C4-2B (cell line): ENCODE results near the gene RTEL1.
"Not testable (repeated sequence)": the region's sequence is repeated elsewhere in the genome, so short reads cannot be mapped to it uniquely, and the experiment has no call there.

Experiments used
- H3K27ac ChIP-seq: fragments of 450-650 bp; 2 replicates; pipeline ENCODE4 v1.5.1; 2017
- CTCF ChIP-seq: fragments of 450-650 bp; conservative IDR thresholded peaks from 2 replicates; pipeline ENCODE4 v1.5.1; 2017; ENCODE audit warnings: mild to moderate bottlenecking
- ZFX ChIP-seq: fragments of 450-650 bp; IDR thresholded peaks from 2 replicates; pipeline ENCODE4 v1.6.1; 2017

Gene RTEL1

GRCh38 chr20:63645218-63645617 lies 12.9 kb upstream of the RTEL1 start:
- no peak overlapping the region for H3K27ac ChIP-seq
- no peak for TF ChIP-seq CTCF
- no peak for TF ChIP-seq ZFX

GRCh38 chr20:63648190-63648589 lies 9.9 kb upstream of the RTEL1 start:
- no peak overlapping the region for H3K27ac ChIP-seq
- TF ChIP-seq ZFX (no peak), CTCF (no peak)

- TF ChIP-seq ZFX, result no peak
- no peak for TF ChIP-seq CTCF
- H3K27ac ChIP-seq, result no peak overlapping the region
These were observed 9.1 kb upstream of the RTEL1 start for GRCh38 chr20:63648895-63649589.

GRCh38 chr20:63650486-63650885 lies 7.6 kb upstream of the RTEL1 start:
- H3K27ac ChIP-seq, result not testable (repeated sequence)

- TF ChIP-seq ZFX (no peak), CTCF (no peak)
These were observed 6.2 kb upstream of the RTEL1 start for GRCh38 chr20:63651942-63652191.

GRCh38 chr20:63652192-63652980 lies 5.7 kb upstream of the RTEL1 start:
- H3K27ac ChIP-seq, result no peak overlapping the region
- TF ChIP-seq ZFX (no peak), CTCF (no peak)

More at GRCh38 chr20:63651942-63652191, 6.2 kb upstream of the RTEL1 start:
- no peak overlapping the region for H3K27ac ChIP-seq

- TF ChIP-seq ZFX, result no peak
- TF ChIP-seq CTCF, result no peak
- no peak within 1 kb of the TSS for H3K27ac ChIP-seq
These were observed 4.8 kb upstream of the RTEL1 start, which contains the start of gene STMN3 for GRCh38 chr20:63653041-63653973. Gene STMN3 (minus strand): TSS chr20:63653424. CDS start chr20:63653345, 79 bp downstream.
